ENCODE measurements around the gene CAPNS1. TPM values are rescaled to one million over a fixed set of nuclear protein-coding genes. Genes with fewer than 3 reads are reported as not detected.

CAPNS1 gene
- total RNA-seq = 100 to 1,000 TPM; 301 to 307 TPM

DNA sequence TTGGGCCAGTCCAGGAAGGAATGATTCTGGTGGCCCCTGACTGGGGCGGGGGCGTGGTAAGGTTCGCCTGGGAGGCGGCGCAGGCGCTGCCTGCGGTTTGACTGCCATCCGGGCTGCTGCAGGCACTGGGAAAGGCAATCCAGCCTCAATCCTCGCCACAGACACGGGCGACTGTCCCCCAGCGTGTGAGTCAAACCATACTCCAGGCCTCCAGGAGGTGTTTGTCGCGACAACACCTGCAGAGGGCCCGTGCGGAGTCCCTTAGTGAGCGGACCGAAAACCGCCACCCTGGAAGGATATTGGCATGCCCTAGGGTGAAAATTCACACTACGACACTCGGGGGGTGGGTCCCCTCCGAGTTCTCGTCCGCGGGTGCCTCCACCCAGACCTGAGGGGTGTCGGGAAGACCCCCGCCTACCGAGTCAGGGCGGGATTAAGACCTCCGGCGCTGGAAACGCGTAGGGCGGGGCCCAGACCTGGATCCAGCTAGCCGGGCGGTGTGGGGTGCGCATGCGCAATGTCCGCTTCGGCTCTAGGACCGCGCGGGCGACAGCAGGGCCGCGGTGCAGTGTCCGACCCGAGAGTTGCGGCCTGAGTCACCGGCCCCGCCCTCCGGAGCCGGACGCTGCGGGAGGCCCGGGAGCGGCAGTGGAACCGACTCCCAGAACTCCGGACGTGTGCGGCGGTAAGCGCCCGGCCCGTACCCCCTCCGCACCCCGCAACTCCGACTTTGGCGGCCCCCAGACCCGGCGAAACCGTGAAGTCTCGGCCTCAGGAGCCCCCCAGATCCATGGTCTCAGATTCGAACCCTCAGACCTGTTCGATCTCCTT, at the start of gene CAPNS1:
TSS of gene CAPNS1 (plus strand) at position 594 of the 831 bp plus-strand sequence. CDS start 946 bp downstream, outside the sequence.
- CTCF ChIA-PET = interaction anchor here (1.2 to 2.4 kb wide), 2 partner anchors 11 to 30 kb away, joined by 3 to 5 read pairs; no protein-coding TSS in a partner anchor
- Mint-ChIP-seq H3K27me3 (ENCODE audit: low read depth) (no peaks in the 10 kb centered on the region), H3K4me3 (peak within 1 kb of the TSS; percentile 90), H3K27ac (peak within 1 kb of the TSS; percentile 94), H3K9me3 (no peaks in the 10 kb centered on the region), H3K4me1 (ENCODE audit: low read depth) (peaks cover 17% of the 10 kb centered on the region), H3K36me3 (ENCODE audit: low read depth) (peaks cover 18% of the 10 kb centered on the region)
- intact Hi-C loops (cut with micrococcal nuclease) = loop anchor here (1.0 to 10.0 kb wide), 5 partner anchors 11 to 427 kb away; partner anchors contain the start of genes ALKBH6, IGFLR1, LIN37 and PSENEN
- DNase-seq = peak; percentile 92

DNA sequence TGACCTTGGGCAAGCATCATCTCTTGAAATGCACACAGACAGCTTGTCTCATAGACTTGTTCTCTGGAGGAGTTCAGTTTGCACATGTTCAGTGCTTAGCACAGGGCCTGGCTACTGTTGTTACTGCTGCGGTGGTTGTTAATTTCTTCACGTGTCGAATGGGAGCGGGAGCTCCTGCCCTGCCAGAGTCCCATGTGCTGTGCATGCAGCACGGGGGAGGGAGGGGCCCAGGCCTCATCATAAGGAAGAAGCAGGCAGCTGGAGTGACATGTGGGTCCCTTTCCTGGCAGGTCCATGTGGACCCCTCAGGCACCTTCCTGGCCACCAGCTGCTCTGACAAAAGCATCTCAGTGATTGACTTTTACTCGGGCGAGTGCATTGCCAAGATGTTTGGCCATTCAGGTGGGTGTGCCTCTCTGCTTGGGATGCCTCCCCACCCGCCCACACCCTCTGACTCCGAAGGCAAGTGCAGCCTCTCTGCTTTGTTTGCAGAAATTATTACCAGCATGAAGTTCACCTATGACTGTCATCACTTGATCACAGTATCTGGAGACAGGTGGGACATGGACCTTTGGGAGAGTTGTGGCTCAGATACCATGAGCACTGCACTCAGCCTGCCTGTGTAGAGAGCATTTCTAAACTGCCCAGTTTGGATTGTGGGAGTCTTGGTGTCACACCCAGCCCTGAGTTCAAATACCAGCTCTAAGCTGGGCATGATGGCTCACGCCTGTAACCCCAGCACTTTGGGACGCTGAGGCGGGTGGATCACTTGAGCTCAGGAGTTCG, 48.8 kb upstream of the CAPNS1 start:
- intact Hi-C loops (cut with micrococcal nuclease) = no loop called here
- Mint-ChIP-seq H3K36me3 (ENCODE audit: low read depth) (peaks cover 42% of the 10 kb centered on the region), H3K4me1 (ENCODE audit: low read depth) (peaks cover 12% of the 10 kb centered on the region), H3K4me3 (no peak overlapping the region), H3K27me3 (ENCODE audit: low read depth) (no peaks in the 10 kb centered on the region), H3K9me3 (no peaks in the 10 kb centered on the region), H3K27ac (no peak overlapping the region)
- CTCF ChIA-PET = no interaction called here
- DNase-seq = no peak

DNA sequence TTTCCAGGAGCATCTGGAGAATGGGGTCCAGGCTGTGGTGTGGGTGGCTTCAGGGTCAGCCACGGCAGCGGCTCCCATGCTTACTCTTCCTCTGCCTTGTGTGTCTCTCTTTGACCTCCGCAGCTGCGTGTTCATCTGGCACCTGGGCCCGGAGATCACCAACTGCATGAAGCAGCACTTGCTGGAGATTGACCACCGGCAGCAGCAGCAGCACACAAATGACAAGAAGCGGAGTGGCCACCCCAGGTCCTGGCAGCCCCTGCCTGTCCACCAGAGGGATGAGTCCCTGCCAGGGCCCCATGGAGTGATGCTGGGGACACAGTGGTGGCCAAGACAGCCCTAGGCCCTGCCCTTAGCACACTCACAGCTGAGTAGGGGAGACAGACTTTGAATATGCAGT, 47.3 kb upstream of the CAPNS1 start:
- H3K4me1 Mint-ChIP-seq (ENCODE audit: low read depth) = peaks cover 12% of the 10 kb centered on the region
- no peaks in the 10 kb centered on the region for H3K9me3 Mint-ChIP-seq
- intact Hi-C loops (cut with micrococcal nuclease) = no loop called here
- peaks cover 41% of the 10 kb centered on the region for H3K36me3 Mint-ChIP-seq (ENCODE audit: low read depth)
- no peak overlapping the region for H3K4me3 Mint-ChIP-seq
- DNase-seq = no peak
- H3K27ac Mint-ChIP-seq = no peak overlapping the region
- CTCF ChIA-PET = no interaction called here
- no peaks in the 10 kb centered on the region for H3K27me3 Mint-ChIP-seq (ENCODE audit: low read depth)

DNA sequence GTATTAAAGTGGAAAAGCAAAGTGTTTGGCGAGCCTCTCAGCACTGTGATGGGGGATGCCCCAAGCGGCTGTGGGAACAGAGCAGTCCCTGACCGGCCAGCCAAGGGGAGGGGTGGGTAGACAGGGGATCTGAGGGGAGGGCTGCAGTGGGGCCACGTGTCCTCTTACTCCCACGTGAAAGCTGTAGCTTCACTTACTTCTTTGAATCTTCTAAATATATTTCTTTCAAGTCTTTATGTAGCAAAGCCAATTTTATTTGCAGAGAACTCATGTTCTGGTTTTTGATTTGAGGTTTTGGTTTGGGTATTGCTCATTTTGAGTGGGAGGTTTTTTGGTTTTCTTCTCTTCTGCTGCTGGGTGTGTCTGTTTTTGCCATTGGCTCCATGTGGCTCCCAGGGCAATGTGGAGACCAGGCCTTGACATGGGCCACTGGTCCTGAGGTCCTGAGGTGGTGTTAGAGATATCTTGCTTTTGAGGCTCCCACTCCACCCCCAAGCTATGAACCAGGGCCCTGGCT, 46.7 kb upstream of the CAPNS1 start:
- intact Hi-C loops (cut with micrococcal nuclease) = no loop called here
- peaks cover 12% of the 10 kb centered on the region for H3K4me1 Mint-ChIP-seq (ENCODE audit: low read depth)
- peak overlapping the region; percentile 31 for H3K27ac Mint-ChIP-seq

DNA sequence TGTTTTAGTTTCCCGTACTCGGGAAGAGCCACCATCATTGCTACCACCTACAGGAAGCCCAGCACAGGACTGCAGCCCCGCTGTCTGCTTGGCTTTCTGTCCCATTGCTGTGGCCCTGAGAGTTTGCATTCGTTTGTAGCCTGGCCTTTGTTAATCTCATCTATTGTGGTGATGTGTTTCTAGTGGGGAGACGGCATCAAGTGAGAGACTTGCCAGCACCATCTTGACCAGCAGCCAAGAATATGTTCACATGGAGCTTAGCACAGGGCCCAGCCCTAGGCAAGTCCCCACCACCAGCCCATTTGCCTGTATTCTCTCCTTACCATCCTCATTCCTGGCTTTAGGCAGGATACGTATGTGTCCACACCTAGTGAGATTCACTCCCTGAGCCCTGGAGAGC, 46.2 kb upstream of the CAPNS1 start:
- peaks cover 12% of the 10 kb centered on the region for H3K4me1 Mint-ChIP-seq (ENCODE audit: low read depth)
- peaks cover 39% of the 10 kb centered on the region for H3K36me3 Mint-ChIP-seq (ENCODE audit: low read depth)
- H3K27ac Mint-ChIP-seq = no peak overlapping the region
- no peak overlapping the region for H3K4me3 Mint-ChIP-seq
- no peak for DNase-seq
- no peaks in the 10 kb centered on the region for H3K9me3 Mint-ChIP-seq
- CTCF ChIA-PET = no interaction called here
- intact Hi-C loops (cut with micrococcal nuclease) = no loop called here
- no peaks in the 10 kb centered on the region for H3K27me3 Mint-ChIP-seq (ENCODE audit: low read depth)

More for the DNA sequence above, 46.7 kb upstream of the CAPNS1 start:
- H3K27me3 Mint-ChIP-seq (ENCODE audit: low read depth) = no peaks in the 10 kb centered on the region
- no peaks in the 10 kb centered on the region for H3K9me3 Mint-ChIP-seq
- H3K4me3 Mint-ChIP-seq = no peak overlapping the region
- CTCF ChIA-PET = no interaction called here
- peak; percentile 19 for DNase-seq
- peaks cover 38% of the 10 kb centered on the region for H3K36me3 Mint-ChIP-seq (ENCODE audit: low read depth)

DNA sequence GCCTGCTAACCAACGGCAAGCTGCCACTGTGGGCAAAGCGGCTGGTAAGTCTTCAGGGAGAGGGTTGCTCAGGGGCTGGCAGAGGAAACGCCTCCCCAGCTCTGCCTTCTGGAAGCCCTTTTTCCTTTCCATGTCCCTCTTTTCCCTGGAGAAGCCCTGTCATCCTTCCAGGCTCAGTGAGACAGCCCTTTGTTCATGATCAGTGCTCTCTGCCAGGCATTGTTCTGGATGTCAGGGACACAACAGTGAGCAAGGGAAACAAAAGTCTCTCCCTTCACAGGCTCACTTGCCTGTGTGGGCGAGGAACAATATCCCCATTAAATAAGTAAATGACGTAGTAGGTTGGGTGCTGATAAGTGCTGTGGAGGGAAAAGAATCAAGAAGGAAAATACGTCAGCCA, 42.8 kb upstream of the CAPNS1 start:
- Mint-ChIP-seq H3K27me3 (ENCODE audit: low read depth) (no peaks in the 10 kb centered on the region), H3K9me3 (no peaks in the 10 kb centered on the region), H3K4me3 (no peak overlapping the region), H3K4me1 (ENCODE audit: low read depth) (peaks cover 12% of the 10 kb centered on the region), H3K36me3 (ENCODE audit: low read depth) (peaks cover 30% of the 10 kb centered on the region), H3K27ac (no peak overlapping the region)
- no peak for DNase-seq
- intact Hi-C loops (cut with micrococcal nuclease) = no loop called here
- CTCF ChIA-PET = no interaction called here

DNA sequence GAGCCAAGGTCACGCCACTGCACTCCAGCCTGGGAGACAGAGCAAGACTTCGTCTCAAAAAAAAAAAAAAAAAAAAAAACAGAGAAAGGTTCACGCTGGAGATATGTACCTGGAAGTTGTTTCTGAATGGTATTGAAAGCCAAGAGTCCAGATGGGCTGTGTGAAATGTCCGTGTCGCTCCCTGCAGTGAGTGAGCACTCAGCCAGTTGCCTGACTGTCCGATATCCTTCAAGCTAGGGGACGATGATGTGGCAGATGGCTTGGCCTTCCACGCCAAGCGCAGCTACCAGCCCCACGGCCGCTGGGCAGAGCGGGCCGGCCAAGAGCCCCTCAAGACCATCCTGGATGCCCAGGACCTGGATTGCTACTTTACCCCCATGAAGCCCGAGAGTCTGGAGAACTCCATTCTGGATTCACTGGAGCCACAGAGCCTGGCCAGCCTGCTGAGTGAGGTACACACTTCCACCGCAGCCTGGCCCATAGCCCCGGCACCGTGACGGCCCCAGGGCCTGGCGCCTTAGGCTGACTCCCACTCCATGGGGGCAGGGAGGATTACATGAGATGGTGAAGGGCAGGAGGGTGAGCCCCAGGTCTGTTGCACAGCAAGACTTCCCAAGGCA, 40.6 kb upstream of the CAPNS1 start:
- Mint-ChIP-seq H3K27ac (no peak overlapping the region), H3K4me1 (ENCODE audit: low read depth) (no peaks in the 10 kb centered on the region), H3K9me3 (no peaks in the 10 kb centered on the region), H3K36me3 (ENCODE audit: low read depth) (peaks cover 17% of the 10 kb centered on the region), H3K27me3 (ENCODE audit: low read depth) (no peaks in the 10 kb centered on the region), H3K4me3 (no peak overlapping the region)
- CTCF ChIA-PET = no interaction called here
- DNase-seq = no peak
- intact Hi-C loops (cut with micrococcal nuclease) = no loop called here

DNA sequence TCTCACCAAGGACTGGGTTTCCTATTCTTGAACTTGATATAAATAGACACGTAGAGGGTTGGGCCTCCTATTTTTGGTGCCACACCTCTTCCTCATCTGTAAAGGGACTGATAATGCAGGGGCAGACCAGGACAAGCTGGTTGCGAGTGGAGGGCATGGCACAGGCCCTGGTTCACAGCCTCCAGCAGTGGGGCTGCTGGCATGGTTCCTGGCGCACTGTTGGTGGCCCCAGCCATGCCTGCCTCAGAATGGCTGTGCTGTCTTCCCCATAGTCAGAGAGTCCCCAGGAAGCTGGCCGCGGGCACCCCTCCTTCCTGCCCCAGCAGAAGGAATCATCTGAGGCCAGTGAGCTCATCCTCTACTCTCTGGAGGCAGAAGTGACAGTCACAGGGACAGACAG, 39.4 kb upstream of the CAPNS1 start:
- Mint-ChIP-seq H3K4me3 (no peak overlapping the region), H3K27ac (no peak overlapping the region), H3K4me1 (ENCODE audit: low read depth) (no peaks in the 10 kb centered on the region), H3K27me3 (ENCODE audit: low read depth) (no peaks in the 10 kb centered on the region), H3K9me3 (no peaks in the 10 kb centered on the region), H3K36me3 (ENCODE audit: low read depth) (peaks cover 17% of the 10 kb centered on the region)
- intact Hi-C loops (cut with micrococcal nuclease) = no loop called here
- DNase-seq = no peak
- CTCF ChIA-PET = no interaction called here

DNA sequence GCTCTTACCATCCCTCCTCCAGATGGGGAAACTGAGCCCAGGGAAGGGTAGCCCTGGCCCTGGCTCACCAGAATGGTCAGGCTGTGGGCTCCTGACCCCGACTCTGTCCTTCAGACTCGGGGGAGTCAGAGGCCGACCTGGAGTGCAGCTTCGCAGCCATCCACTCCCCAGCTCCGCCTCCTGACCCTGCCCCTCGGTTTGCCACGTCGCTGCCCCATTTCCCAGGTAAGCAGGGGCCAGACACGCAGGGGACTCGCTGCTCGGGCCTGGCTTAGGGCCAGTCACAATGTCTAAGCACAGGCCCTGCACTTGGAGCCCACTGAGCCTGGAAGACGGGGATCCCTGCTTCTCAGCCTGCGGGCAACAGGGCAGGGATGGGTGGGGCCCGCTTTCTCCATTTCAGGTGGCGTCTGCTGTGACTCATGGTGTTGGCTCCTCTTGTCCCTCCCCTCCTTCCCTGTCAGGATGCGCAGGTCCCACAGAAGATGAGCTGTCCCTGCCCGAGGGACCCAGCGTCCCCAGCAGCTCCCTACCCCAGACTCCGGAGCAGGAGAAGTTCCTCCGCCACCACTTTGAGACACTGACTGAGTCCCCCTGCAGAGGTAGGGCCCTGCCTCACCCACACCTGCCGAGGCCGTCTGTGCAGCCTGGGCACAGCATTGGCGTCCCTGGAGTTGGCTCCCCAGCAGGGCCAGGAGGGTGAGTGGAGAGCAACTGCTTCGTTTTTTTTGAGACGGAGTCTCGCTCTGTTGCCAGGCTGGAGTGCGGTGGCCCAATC, 38.1 kb upstream of the CAPNS1 start:
- CTCF ChIA-PET = no interaction called here
- Mint-ChIP-seq H3K36me3 (ENCODE audit: low read depth) (peaks cover 22% of the 10 kb centered on the region), H3K4me1 (ENCODE audit: low read depth) (no peaks in the 10 kb centered on the region), H3K27ac (no peak overlapping the region), H3K9me3 (no peaks in the 10 kb centered on the region), H3K4me3 (no peak overlapping the region), H3K27me3 (ENCODE audit: low read depth) (no peaks in the 10 kb centered on the region)
- intact Hi-C loops (cut with micrococcal nuclease) = no loop called here
- DNase-seq = no peak

DNA sequence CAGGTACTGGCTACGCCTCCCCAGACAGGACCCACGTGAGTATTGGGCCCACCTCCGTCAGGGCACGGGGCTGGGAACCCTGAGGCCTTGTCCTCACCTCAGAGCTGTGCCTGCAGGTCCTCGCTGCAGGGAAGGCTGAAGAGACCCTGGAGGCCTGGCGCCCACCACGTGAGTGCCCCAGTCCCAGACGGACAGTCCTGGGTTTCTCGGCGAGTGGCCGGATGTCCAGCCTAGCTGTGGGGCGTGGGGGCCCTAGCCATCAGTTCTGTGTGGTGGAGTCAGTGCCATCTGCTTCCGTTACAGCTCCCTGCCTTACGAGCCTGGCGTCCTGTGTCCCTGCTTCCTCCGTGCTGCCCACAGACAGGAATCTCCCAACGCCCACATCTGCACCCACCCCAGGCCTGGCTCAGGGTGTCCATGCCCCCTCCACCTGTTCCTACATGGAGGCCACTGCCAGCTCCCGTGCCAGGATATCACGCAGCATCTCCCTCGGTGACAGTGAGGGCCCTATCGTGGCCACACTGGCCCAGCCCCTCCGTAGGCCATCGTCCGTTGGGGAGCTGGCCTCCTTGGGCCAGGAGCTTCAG, 36.7 kb upstream of the CAPNS1 start:
- no peak overlapping the region for H3K4me3 Mint-ChIP-seq
- no peaks in the 10 kb centered on the region for H3K4me1 Mint-ChIP-seq (ENCODE audit: low read depth)
- intact Hi-C loops (cut with micrococcal nuclease) = no loop called here
- CTCF ChIA-PET = interaction anchor here (0.6 kb wide), 1 partner anchor 23 kb away, joined by 3 read pairs; no protein-coding TSS in a partner anchor
- H3K27me3 Mint-ChIP-seq (ENCODE audit: low read depth) = no peaks in the 10 kb centered on the region
- DNase-seq = no peak
- peaks cover 19% of the 10 kb centered on the region for H3K36me3 Mint-ChIP-seq (ENCODE audit: low read depth)
- no peak overlapping the region for H3K27ac Mint-ChIP-seq
- no peaks in the 10 kb centered on the region for H3K9me3 Mint-ChIP-seq

DNA sequence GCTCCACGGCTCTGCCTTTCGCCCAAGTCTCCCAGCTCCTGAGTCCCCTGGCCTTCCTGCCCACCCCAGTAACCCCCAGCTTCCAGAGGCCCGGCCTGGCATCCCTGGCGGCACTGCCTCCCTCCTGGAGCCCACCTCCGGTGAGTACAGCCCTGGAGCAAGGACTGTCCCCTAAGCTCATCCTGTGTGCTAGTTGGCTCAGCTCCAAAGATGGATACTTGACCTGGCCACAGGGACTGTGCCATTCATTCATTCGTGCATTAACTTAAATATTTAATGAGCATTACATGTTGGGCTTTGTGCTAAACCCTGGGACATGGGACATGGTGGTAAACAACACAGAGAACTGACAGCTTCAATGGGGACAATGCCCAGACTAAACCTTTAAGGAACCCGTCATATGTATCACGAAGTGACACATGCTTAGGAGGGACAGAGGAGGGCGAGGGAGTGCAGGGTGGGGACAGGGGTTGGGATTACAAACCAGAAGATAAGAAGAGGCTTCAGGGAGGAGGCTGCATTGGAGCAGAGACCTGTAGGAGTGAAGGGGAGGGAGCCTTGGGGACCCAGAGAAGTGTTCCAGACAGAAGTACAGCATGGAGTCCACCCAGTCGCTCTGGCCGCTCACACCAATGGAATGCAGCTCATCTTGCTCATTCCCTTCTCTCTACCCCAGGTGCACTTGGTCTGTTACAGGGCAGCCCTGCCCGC, 35.9 kb upstream of the CAPNS1 start:
- CTCF ChIA-PET = interaction anchor here (0.6 kb wide), 1 partner anchor 23 kb away, joined by 3 read pairs; no protein-coding TSS in a partner anchor
- H3K9me3 Mint-ChIP-seq = no peaks in the 10 kb centered on the region

More for the DNA sequence above, 35.9 kb upstream of the CAPNS1 start:
- Mint-ChIP-seq H3K27ac (no peak overlapping the region), H3K4me3 (no peak overlapping the region), H3K27me3 (ENCODE audit: low read depth) (no peaks in the 10 kb centered on the region), H3K4me1 (ENCODE audit: low read depth) (no peaks in the 10 kb centered on the region), H3K36me3 (ENCODE audit: low read depth) (peaks cover 15% of the 10 kb centered on the region)
- intact Hi-C loops (cut with micrococcal nuclease) = no loop called here
- DNase-seq = no peak

Measured in activated naive CD4-positive, alpha-beta T cell treated with anti-CD3 and anti-CD28 coated beads for 36 hours (primary cell).